ENCODE measurements around the gene CGB8.

GRCh38 chr19:49010453-49010852 is 38.5 kb downstream of the CGB8 start:
- TF ChIP-seq ZNF274 (IDR thresholded peaks at IDR 0.05; ENCODE audit: low read depth, low read length) (no peak), REST (IDR thresholded peaks at IDR 0.05; ENCODE audit: low read depth) (no peak), POLR2AphosphoS5 (IDR thresholded peaks at IDR 0.05; ENCODE audit: low read depth, low read length) (no peak), POLR2A (IDR thresholded peaks at IDR 0.05; ENCODE audit: borderline replicate concordance, extremely low read depth, insufficient read depth, insufficient read length) (no peak), SP1 (IDR thresholded peaks at IDR 0.05; ENCODE audit: low read depth) (no peak), ELF1 (IDR thresholded peaks at IDR 0.05; ENCODE audit: borderline replicate concordance, low read depth) (no peak), CTCF (IDR thresholded peaks at IDR 0.05 in 2 of 3, conservative IDR thresholded peaks at IDR 0.05 in 1 of 3; ENCODE audit: borderline replicate concordance in 1 of 3, insufficient read depth in 1 of 3, low read depth in 2 of 3, low read length in 2 of 3) (no peak), CBX3 (IDR thresholded peaks at IDR 0.05; ENCODE audit: low read depth) (no peak), EZH2 (IDR thresholded peaks at IDR 0.05) (no peak), JUND (IDR thresholded peaks at IDR 0.05) (no peak), ZBTB33 (IDR thresholded peaks at IDR 0.05; ENCODE audit: extremely low read depth, insufficient replicate concordance, low read length) (no peak), YY1 (IDR thresholded peaks at IDR 0.05; ENCODE audit: extremely low read depth, insufficient replicate concordance, low read depth, low read length) (no peak), EZH2phosphoT487 (IDR thresholded peaks at IDR 0.05; ENCODE audit: borderline replicate concordance) (no peak)
